GM12873 (cell line): ENCODE measurements around the gene AFF3.

Experiments
- CTCF ChIP-seq: IDR thresholded peaks from 2 replicates; pipeline ENCODE4 v1.5.1; 2012; ENCODE audit warnings: low read depth, mild to moderate bottlenecking, moderate library complexity, low read length, control low read depth; ENCODE audit not compliant: insufficient read depth; ENCODE audit errors: missing control alignments

AFF3 gene

GRCh38 chr2:99971326-99971900, 171.0 kb downstream of the AFF3 start:
- TF ChIP-seq CTCF, result no peak

DNA sequence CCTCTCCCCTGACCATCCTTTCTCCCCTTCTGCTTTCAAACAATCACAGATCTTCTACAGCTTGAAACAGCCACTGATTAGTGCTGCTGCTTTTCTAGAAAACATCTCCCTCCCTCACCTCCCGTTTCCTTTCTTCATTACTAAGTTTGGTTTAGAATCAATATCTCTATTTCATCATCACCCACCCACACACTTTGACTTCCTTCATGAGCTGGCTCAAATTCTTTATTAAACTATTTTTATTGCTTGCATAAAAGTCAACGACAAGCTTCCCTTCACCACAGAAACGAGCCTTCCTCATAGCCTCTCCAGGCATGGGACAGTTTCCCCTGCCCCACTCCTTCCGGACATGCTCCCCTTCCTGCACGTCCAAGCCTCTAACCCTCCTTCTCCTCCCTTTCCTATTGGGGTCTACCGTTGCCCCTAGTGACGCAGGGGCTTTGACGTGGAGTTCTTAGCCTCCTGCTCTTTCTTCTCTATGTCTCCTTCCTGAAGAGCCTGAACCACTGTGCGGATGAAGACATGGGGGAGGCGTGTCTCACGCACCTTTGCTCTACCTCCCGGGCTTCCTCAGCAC, 172.0 kb downstream of the AFF3 start:
- TF ChIP-seq CTCF, result no peak

DNA sequence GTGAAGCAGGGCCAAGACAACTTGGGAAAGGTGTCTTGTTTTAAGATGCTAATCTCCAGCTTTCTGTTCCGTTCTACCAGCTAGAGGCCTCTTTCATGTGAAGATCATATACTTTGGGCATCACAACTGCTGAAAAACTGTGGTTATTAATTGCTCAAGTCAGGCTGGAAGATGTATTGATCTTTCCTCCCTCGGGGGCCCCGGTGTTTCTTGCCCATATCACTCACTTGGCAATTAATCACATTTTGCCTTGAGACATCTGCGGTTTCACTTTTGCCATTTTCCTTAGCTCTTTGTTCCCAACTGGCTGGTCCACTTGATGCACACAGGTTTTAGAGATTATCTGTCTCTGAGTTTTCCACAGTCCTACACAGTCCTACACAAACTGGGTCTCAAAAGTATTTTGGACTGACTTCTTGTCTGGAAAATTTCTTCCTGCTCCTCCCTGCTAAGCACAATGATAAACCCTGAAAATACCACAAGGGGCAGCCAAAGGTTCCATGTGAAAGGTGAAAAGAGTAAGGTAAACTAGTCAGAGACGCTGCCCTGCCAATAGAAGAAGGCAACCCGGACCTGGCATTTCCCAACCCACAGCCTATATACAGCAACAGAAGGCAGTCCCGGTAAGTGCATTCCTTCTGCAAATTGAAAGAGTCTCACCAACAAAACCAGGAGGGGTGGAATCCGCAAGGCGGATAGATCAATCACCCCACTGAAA, 181.0 kb downstream of the AFF3 start:
- TF ChIP-seq CTCF, result no peak

GRCh38 chr2:99960790-99961189, 181.6 kb downstream of the AFF3 start:
- no peak for TF ChIP-seq CTCF

DNA sequence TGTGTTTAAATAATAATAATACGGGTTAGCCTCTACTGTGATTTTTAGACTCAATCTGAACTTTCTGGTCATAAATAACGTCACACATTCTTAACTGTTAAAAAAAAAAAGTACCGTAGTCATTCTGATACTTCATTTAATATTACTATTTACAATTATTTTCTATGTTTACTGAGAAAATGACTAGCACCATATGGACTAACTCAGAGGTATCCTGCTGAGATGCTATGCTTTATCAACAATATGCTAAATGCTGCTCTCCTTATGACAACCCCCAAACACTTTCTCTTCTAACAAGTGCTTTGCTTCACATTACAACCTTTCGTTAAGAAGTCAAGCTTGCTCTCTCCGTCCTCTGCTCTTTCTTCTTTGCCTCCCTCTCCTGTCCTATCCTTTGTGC, 182.1 kb downstream of the AFF3 start:
- TF ChIP-seq CTCF, result no peak

GRCh38 chr2:99959261-99960014, 183.0 kb downstream of the AFF3 start:
- no peak for TF ChIP-seq CTCF
